Erythroblast (primary cell): ENCODE measurements around the gene DOCK3.

Experiments used
- GATA1 ChIP-seq: IDR thresholded peaks from 2 replicates; pipeline ENCODE4 v1.6.1; 2011; ENCODE audit warnings: low read depth, mild to moderate bottlenecking, control low read depth, low read length, moderate library complexity
- POLR2A ChIP-seq: IDR thresholded peaks from 2 replicates; pipeline ENCODE4 v1.6.1; 2011; ENCODE audit warnings: mild to moderate bottlenecking, low read length

DNA sequence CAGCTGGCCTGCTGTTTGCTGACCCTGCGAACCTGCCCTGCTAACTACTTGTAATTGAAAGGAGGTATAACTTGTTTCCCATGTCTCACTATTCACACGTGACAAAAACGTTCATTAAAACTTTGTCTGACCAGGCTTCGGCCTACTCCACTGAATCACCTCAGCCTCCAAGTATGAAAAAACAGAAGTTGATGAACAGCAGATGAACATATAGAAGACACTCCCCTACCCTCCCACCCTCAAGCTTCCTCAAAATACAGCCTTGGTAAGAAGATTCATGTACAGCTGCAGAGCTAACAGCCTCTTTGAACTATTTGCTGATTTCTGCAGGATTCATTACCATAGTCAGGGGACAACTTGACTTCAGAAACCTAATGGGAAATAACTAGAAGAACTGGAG is 727.0 kb downstream of the DOCK3 start:
- TF ChIP-seq GATA1 (no peak), POLR2A (no peak)
